Kidney epithelial cell (primary cell): ENCODE measurements around the gene RTCA. TPM values are rescaled to one million over a fixed set of nuclear protein-coding genes. Genes with fewer than 3 reads are reported as not detected.

Experiments
- DNase-seq: peaks from one replicate; pipeline ENCODE4 v3.0.0-alpha.2; 2010; ENCODE audit warnings: low read depth
- H3K27me3 ChIP-seq: 2 replicates; pipeline ENCODE4 v1.6.0; 2011; ENCODE audit warnings: low read length; ENCODE audit not compliant: control insufficient read depth, insufficient read depth
- H3K36me3 ChIP-seq: 2 replicates; pipeline ENCODE4 v1.5.1; 2011; ENCODE audit warnings: low read length; ENCODE audit not compliant: control insufficient read depth, insufficient read depth
- H3K4me3 ChIP-seq: 2 replicates; pipeline ENCODE4 v1.5.1; 2011; ENCODE audit warnings: low read depth, mild to moderate bottlenecking, control low read depth, low read length
- total RNA-seq: library from RNA; depleted of rRNA; stranded (reverse); fragments of >200 nt; gene quantifications from 2 replicates; pipeline ENCODE4 v1.2.3, GENCODE V29; 2015
- TF ChIP-seq, protein P1 (sequence below): IDR thresholded peaks from 2 replicates; pipeline ENCODE4 v1.5.1; 2011; ENCODE audit warnings: mild to moderate bottlenecking, moderate library complexity, low read length, control low read depth, inconsistent platforms; ENCODE audit not compliant: insufficient read depth, poor library complexity, severe bottlenecking

Gene RTCA
- total RNA-seq, 1 donor from 2014 or later, result 42.3 TPM

DNA sequence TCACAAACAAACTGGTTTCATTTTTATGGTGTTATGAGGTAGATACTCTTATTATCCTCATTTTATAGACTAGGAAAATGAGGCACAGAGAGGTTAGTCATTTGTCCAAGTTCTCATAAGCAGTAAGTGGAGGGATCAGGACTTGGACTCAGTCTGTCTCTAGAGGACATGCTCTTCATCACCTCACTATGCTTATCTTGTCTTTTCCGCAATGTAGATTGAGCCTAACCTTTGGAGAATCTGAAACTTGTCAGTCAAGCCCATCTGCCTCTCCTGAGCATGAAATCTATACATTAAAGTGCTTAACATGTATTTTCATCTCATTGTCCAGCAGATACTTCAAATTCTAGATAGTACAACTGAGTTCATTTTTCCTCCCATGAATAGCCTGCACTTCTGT is 74.5 kb downstream of the RTCA start:
- H3K27me3 ChIP-seq, result no peaks in the 10 kb centered on the region
- no peaks in the 10 kb centered on the region for H3K36me3 ChIP-seq
- DNase-seq, result no peak
- no peak overlapping the region for H3K4me3 ChIP-seq
- TF ChIP-seq, protein P1, sequence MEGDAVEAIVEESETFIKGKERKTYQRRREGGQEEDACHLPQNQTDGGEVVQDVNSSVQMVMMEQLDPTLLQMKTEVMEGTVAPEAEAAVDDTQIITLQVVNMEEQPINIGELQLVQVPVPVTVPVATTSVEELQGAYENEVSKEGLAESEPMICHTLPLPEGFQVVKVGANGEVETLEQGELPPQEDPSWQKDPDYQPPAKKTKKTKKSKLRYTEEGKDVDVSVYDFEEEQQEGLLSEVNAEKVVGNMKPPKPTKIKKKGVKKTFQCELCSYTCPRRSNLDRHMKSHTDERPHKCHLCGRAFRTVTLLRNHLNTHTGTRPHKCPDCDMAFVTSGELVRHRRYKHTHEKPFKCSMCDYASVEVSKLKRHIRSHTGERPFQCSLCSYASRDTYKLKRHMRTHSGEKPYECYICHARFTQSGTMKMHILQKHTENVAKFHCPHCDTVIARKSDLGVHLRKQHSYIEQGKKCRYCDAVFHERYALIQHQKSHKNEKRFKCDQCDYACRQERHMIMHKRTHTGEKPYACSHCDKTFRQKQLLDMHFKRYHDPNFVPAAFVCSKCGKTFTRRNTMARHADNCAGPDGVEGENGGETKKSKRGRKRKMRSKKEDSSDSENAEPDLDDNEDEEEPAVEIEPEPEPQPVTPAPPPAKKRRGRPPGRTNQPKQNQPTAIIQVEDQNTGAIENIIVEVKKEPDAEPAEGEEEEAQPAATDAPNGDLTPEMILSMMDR, result no peak

DNA sequence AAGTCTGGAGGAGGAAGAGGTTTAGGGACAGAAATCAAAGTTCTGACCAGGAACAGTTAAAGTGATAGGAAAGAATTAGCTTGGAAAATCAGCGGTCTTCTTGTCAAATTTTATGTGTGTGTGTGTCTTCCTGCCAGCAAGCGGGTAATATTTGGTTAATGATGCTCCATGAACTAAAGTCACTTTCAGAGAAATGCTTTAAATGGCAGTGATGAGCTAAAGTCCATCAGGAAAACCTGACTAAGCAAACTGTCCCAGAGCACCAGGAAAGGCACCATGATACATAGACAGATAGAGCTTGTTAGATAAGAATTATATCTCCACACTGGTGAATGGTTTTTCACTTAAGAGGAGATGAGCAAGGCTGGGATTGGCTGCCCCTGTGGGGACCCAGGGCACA is 76.3 kb downstream of the RTCA start:
- no peak for DNase-seq
- Histone ChIP-seq H3K4me3 (no peak overlapping the region), H3K36me3 (no peaks in the 10 kb centered on the region), H3K27me3 (no peaks in the 10 kb centered on the region)
- TF ChIP-seq, protein P1, result no peak

Other genes starting within 250 kb of the RTCA start
- gene SASS6, start 133.3 kb upstream of the RTCA start, total RNA-seq, result 3.6 and 5.3 TPM in 2 replicates
- 17.3 and 19.9 TPM in 2 replicates for gene TRMT13, start 133.1 kb upstream of the RTCA start, total RNA-seq
- 0.08 and 0.41 TPM in 2 replicates for gene LRRC39, start 88.0 kb upstream of the RTCA start, total RNA-seq
- 4.6 and 7.4 TPM in 2 replicates for gene DBT, start 16.4 kb upstream of the RTCA start, total RNA-seq
- 5.4 and 8.7 TPM in 2 replicates for gene CDC14A, start 86.3 kb downstream of the RTCA start, total RNA-seq